ENCODE measurements around the gene TMEM221. TPM values are rescaled to one million over a fixed set of nuclear protein-coding genes. Genes with fewer than 3 reads are reported as not detected.
A peak's percentile ranks its signal among the peaks of the same experiment; 100 is the strongest.

Gene TMEM221
- total RNA-seq, 1 experiment from 2014 or later = not detected

- in situ Hi-C loops (cut with HindIII; ENCODE audit: low pct_unique_long_range_greater_than_20kb, low sequenced_read_pairs) = no loop called here
- no peak for DNase-seq (ENCODE audit: low read depth)
These were observed 6.2 kb upstream of the TMEM221 start for GRCh38 chr19:17454576-17455071.

GRCh38 chr19:17451820-17452219 lies 3.4 kb upstream of the TMEM221 start:
- DNase-seq (ENCODE audit: low read depth) = no peak
- in situ Hi-C loops (cut with HindIII; ENCODE audit: low pct_unique_long_range_greater_than_20kb, low sequenced_read_pairs) = no loop called here

GRCh38 chr19:17450264-17451075 lies 2.0 kb upstream of the TMEM221 start:
- DNase-seq (ENCODE audit: low read depth) = peak; percentile 74
- in situ Hi-C loops (cut with HindIII; ENCODE audit: low pct_unique_long_range_greater_than_20kb, low sequenced_read_pairs) = no loop called here

GRCh38 chr19:17447704-17448130 lies 751 bp downstream of the TMEM221 start:
- in situ Hi-C loops (cut with HindIII; ENCODE audit: low pct_unique_long_range_greater_than_20kb, low sequenced_read_pairs) = no loop called here
- no peak for DNase-seq (ENCODE audit: low read depth)

GRCh38 chr19:17445526-17446165 lies 2.8 kb downstream of the TMEM221 start:
- DNase-seq (ENCODE audit: low read depth) = no peak
- in situ Hi-C loops (cut with HindIII; ENCODE audit: low pct_unique_long_range_greater_than_20kb, low sequenced_read_pairs) = no loop called here

GRCh38 chr19:17441241-17442021 lies 7.0 kb downstream of the TMEM221 start:
- peak; percentile 40 for DNase-seq (ENCODE audit: low read depth)
- in situ Hi-C loops (cut with HindIII; ENCODE audit: low pct_unique_long_range_greater_than_20kb, low sequenced_read_pairs) = no loop called here

GRCh38 chr19:17436874-17437267 lies 11.6 kb downstream of the TMEM221 start:
- in situ Hi-C loops (cut with HindIII; ENCODE audit: low pct_unique_long_range_greater_than_20kb, low sequenced_read_pairs) = no loop called here
- DNase-seq (ENCODE audit: low read depth) = no peak

GRCh38 chr19:17436094-17436873 lies 12.2 kb downstream of the TMEM221 start:
- in situ Hi-C loops (cut with HindIII; ENCODE audit: low pct_unique_long_range_greater_than_20kb, low sequenced_read_pairs) = no loop called here
- DNase-seq (ENCODE audit: low read depth) = no peak

GRCh38 chr19:17435218-17435617 lies 13.2 kb downstream of the TMEM221 start:
- in situ Hi-C loops (cut with HindIII; ENCODE audit: low pct_unique_long_range_greater_than_20kb, low sequenced_read_pairs) = no loop called here
- DNase-seq (ENCODE audit: low read depth) = no peak

- DNase-seq (ENCODE audit: low read depth) = no peak
- in situ Hi-C loops (cut with HindIII; ENCODE audit: low pct_unique_long_range_greater_than_20kb, low sequenced_read_pairs) = no loop called here
These were observed 17.1 kb downstream of the TMEM221 start for GRCh38 chr19:17431417-17431816.

- DNase-seq (ENCODE audit: low read depth) = no peak
- in situ Hi-C loops (cut with HindIII; ENCODE audit: low pct_unique_long_range_greater_than_20kb, low sequenced_read_pairs) = no loop called here
These were observed 18.8 kb downstream of the TMEM221 start for GRCh38 chr19:17429641-17430113.

GRCh38 chr19:17424743-17425365 lies 23.6 kb downstream of the TMEM221 start:
- in situ Hi-C loops (cut with HindIII; ENCODE audit: low pct_unique_long_range_greater_than_20kb, low sequenced_read_pairs) = no loop called here
- DNase-seq (ENCODE audit: low read depth) = peak; percentile 62

GRCh38 chr19:17423429-17424208 lies 24.8 kb downstream of the TMEM221 start:
- DNase-seq (ENCODE audit: low read depth) = no peak
- in situ Hi-C loops (cut with HindIII; ENCODE audit: low pct_unique_long_range_greater_than_20kb, low sequenced_read_pairs) = no loop called here

- no peak for DNase-seq (ENCODE audit: low read depth)
- in situ Hi-C loops (cut with HindIII; ENCODE audit: low pct_unique_long_range_greater_than_20kb, low sequenced_read_pairs) = no loop called here
These were observed 26.5 kb downstream of the TMEM221 start for GRCh38 chr19:17421942-17422341.

- DNase-seq (ENCODE audit: low read depth) = peak; percentile 56
- in situ Hi-C loops (cut with HindIII; ENCODE audit: low pct_unique_long_range_greater_than_20kb, low sequenced_read_pairs) = no loop called here
These were observed 28.0 kb downstream of the TMEM221 start for GRCh38 chr19:17420475-17420924.

- in situ Hi-C loops (cut with HindIII; ENCODE audit: low pct_unique_long_range_greater_than_20kb, low sequenced_read_pairs) = no loop called here
- DNase-seq (ENCODE audit: low read depth) = peak; percentile 99
These were observed 28.6 kb downstream of the TMEM221 start, which contains the start of gene MVB12A for GRCh38 chr19:17419621-17420474. Gene MVB12A (plus strand): TSS chr19:17420047. CDS start chr19:17420136, 89 bp downstream.
